SK-N-MC (cell line): ENCODE measurements around the gene ZNF595.
A peak's percentile ranks its signal among the peaks of the same experiment; 100 is the strongest.

ENCODE experiments used
- EZH2 ChIP-seq: fragments of 200-600 bp; sonication (generic); IDR thresholded peaks from one replicate; pipeline ENCODE4 v1.6.1; 2017; ENCODE audit warnings: antibody characterized with exemption
- FOXP2 ChIP-seq: optimal IDR thresholded peaks from 2 replicates; pipeline ENCODE3; 2011; ENCODE audit warnings: mild to moderate bottlenecking, moderate library complexity; ENCODE audit not compliant: insufficient read depth; ENCODE audit errors: extremely low read length, control extremely low read depth
- POLR2AphosphoS5 ChIP-seq: IDR thresholded peaks from 2 replicates; pipeline ENCODE4 v1.6.1; 2012; ENCODE audit warnings: mild to moderate bottlenecking, low read depth, low read length, borderline replicate concordance

GRCh38 chr4:124275-125081 is 71.4 kb downstream of the ZNF595 start, which contains the start of gene ZNF718:
- TF ChIP-seq POLR2AphosphoS5 (peak; percentile 75; the same call in 1 of the 2 replicates), EZH2 (no peak), FOXP2 (no peak)
